ENCODE measurements around the gene HSF2.

HSF2 gene, protein sequence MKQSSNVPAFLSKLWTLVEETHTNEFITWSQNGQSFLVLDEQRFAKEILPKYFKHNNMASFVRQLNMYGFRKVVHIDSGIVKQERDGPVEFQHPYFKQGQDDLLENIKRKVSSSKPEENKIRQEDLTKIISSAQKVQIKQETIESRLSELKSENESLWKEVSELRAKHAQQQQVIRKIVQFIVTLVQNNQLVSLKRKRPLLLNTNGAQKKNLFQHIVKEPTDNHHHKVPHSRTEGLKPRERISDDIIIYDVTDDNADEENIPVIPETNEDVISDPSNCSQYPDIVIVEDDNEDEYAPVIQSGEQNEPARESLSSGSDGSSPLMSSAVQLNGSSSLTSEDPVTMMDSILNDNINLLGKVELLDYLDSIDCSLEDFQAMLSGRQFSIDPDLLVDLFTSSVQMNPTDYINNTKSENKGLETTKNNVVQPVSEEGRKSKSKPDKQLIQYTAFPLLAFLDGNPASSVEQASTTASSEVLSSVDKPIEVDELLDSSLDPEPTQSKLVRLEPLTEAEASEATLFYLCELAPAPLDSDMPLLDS

DNA sequence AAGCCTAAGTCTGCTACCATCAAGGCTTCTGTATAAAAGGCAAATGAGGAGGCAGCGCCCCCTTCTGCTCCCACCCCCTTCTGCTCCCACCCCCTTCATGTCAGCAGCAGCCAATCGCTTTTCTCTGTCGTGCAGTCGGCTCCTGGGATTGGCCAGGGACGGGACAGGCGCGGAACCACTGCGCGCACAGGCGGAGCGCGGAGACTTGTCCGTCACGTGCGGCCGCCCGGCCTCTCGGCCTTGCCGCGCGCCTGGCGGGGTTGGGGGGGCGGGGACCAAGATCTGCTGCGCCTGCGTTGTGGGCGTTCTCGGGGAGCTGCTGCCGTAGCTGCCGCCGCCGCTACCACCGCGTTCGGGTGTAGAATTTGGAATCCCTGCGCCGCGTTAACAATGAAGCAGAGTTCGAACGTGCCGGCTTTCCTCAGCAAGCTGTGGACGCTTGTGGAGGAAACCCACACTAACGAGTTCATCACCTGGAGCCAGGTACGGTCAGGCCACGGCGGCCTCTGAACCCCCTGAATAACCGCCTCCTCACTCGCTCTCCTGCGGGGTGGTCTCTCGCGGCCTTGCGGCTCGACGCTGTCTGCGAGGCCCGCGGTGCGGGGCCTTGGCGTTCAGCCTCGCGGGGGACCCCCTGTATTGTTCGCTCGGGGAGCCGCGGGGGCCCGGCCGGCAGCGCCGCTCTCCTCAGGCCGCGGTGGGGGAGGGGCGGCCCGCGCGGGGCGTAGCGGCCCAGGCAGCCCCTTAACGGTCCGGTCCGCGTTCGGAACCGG, at the start of gene HSF2:
Gene HSF2, plus strand, starts transcription at position 305 of the 773 bp plus-strand sequence. Its CDS starts 86 bp downstream, at position 391.
- peak; percentile 93 for DNase-seq (ENCODE audit: low read depth)

DNA sequence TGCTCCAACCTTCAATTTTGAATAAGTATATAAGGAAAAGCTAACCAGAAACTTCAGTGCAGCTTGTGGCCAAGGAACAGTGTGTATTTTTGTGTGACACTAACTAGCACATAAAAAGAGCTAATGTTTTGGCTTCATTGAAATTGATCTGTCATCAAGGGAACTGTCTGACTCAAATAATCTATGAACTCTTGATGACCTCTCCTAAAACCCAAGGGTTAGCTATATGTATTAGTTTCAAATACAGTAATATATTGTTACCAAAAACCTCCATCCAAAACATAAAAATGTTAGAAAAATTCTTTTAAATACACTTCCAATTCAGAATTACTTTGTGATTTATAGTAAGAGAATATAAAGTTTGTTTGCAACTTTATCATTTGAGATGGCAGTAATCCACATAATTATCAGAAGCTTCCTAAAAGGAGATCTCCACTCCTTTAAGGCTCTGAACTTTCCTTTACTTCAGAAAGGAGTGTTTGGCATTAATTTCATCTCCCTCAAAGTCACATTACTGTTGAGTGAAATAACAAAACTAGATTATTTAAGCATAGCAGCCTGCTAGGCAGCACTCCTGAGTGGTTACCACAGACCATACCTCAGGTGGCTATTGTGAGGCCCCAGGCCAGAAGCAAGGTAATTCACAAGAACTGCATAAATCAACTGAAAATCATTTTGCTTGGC, 46.3 kb upstream of the HSF2 start:
- no peak for DNase-seq (ENCODE audit: low read depth)

DNA sequence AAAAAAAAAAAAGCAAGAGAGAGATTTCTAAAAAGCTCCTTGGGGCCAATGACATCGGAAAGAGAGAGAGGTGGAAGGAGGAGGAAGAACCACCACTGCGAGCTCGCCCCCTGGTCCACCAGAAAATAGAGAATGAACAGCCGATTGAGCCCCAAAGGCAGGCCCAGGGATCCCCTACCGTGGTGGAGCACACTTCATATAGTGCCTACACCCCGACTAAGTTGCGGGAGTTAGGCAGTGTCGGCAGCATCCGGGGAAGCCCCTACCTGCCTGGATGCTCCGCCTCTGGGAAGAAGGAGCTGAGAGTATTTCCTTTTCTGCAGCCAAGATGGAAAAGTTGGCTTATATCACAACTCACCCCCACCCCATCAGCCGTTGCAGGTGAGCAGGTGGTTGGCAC, 38.6 kb upstream of the HSF2 start:
- no peak for DNase-seq (ENCODE audit: low read depth)

DNA sequence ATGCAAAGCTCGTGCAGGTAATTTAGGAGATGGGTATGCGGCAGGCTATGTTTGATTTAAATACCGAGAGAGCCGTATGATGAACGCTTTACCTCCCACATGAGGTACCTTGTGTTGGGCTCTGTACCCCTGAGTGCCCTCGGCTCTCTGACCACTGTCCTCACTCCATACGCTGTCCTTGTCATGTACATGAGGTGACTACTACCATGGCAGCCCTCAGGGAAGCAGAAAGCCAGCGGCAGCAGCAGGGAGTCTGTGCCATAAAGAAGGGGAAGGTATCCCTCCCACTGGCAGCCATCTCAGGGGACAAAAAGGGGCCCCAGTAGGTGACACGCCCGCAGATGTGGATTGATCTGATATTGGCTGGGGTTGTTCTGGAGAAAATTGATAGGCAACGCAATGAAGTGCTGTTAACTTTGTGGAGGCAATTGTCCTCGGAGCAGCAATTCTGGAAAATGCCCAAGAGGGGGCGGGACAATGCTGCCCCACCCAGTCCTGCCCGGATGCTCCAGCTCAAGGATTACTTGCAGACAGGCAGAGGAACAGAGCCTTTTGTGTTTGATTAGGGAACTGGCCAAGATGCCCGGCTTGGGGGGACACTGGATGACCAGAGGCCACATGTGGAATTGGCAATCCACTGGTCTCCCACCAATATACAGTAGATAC, 38.0 kb upstream of the HSF2 start:
- no peak for DNase-seq (ENCODE audit: low read depth)

DNA sequence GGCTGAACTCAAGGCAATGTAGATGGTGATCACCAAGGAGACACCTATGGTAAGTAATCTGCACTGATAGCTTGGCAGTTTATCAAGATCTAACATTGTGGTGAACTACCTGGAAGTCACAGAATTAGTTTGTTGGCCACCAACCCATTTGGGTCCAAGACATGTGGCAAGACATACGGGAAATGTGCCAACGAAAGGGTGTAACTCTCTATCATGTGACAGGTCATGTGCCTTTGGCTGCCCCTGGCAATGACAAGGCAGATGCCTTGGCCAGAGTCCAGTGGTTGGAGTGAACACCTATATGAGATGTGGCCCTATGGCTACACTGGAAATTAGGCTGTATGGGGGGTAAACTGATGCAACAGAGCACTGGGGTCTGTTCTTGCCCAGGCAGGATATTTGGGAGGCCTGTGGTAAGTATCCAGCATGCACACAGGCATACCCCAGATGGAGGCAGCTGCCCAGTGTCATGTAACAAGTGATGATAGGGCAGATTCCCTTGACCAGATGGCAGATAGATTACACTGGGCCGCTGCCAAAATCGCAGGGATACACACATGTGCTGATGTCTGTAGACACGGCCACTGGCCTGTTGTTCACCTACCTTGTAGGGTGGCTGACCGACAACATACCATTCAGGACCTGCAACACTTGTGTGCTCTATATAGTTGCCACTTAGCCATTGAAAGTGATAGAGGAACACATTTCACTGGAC, 35.5 kb upstream of the HSF2 start:
- no peak for DNase-seq (ENCODE audit: low read depth)

DNA sequence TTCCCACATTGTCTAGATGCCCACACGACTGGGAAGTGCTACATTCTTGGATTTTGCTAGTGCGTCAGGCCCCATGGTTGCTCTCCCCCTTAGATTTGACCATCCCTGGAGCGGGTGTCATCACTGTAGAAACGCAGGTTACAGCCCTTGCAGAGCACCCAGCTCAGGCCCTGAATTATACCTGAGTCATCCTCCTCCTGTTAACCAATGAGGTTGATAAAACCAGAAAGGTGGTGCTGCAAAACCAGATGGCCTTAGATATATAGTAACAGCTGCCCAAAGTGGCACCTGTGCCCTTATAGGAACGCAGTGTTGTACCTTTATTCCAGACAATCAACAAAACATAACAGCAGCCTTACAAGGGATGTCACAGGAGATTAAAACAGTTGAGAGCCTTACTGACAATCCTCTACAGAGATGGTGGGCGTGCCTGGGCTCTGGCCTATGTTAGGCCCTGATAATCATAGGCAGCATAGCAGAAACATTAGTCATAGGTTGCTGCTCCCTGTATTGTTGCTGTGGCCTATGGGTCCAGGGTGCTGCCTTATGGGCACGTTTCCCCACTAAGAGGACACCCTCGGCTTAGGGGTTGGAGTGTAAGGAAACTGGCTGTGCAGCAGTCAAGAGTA, 33.6 kb upstream of the HSF2 start:
- no peak for DNase-seq (ENCODE audit: low read depth)

DNA sequence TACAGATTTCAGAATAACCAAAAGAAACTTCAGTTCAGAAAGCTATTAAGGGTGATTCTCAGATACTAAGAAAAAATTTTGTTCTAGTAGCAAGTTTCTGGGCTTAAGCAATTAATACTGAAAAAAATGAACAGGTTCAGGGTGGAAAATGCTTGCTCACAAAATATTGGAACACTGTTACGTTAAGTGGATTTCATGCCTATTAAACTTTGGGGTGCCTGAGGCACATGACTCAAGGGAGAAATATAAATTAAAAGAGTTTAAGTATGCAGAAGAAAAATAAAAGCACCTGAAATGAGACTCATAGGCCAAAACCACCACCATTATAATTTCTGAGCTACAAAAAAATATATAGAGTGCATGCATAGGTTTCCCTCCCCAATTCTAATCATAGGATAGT, 32.3 kb upstream of the HSF2 start:
- no peak for DNase-seq (ENCODE audit: low read depth)

DNA sequence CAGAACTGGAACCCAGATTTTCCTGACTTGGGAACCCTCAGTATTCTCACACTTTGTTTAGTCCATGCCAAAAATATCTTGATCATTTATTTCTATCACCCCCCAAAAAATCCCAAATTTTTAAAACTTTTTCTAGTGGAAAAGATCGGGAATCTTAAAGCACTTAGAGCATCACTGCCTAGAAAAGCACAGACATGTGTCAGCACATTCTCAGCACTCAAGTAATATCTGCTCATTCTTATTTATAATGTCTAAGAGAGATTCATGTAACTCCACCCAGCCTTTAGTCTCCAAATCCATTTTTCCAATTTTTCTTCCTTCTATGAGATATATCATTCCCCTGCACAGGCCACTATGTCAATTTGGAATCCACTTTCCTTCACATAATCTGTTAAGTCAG, 29.9 kb upstream of the HSF2 start:
- DNase-seq (ENCODE audit: low read depth): no peak

DNA sequence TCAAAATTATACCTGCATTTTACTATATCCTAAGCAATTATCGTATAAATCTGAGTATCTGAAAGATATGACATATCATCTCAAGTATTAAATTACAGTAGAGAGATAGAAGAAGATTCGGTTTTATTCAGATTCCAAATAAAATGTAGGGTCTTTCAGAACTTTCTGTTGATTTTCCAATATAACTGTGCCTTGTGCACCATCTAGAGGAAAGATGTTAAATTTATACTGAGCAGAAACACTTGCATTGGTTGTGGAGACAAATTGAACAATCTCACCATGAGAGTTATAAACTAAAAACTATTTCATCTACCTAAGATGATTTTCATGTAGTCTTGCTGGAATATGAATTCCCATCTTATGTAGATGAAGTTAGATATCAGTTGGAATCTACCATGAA, 26.8 kb upstream of the HSF2 start:
- DNase-seq (ENCODE audit: low read depth): no peak

DNA sequence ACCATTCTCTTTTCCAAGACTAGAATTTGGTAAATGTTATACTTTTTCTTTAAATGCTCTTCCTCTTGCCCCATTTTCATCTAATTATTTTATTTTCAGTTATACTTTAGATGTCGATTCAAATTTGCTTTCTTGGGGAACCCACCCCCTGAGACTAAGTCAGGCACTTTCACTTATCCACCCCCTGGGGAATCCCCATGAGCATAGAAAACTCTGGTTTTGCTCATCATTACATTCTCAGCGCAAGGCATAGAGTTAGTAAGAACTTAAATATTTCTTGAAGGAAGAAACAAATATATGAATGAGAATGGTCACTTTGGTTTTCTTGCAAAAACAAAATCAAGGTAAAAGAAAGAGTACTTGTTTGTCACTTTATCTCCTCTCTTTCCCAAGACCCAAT, 25.1 kb upstream of the HSF2 start:
- DNase-seq (ENCODE audit: low read depth): no peak

DNA sequence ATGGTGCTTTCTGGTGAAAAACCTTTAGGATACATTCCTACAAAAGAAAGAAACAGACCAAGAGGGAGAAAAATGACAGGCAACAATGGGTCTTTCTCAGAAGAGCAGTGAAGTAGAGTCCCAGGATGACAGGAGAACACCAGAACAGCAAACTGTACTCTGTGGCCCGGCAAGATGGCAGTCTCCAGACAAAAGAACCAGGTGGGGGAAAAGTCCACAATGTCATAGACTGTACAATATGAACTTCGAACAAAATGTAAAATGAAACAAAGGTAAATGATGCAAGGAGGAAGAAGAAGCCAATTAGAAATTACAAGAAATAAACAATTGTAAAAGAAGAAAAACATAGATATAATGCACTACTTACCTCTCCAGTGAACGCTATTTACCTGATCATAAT, 23.2 kb upstream of the HSF2 start:
- no peak for DNase-seq (ENCODE audit: low read depth)

DNA sequence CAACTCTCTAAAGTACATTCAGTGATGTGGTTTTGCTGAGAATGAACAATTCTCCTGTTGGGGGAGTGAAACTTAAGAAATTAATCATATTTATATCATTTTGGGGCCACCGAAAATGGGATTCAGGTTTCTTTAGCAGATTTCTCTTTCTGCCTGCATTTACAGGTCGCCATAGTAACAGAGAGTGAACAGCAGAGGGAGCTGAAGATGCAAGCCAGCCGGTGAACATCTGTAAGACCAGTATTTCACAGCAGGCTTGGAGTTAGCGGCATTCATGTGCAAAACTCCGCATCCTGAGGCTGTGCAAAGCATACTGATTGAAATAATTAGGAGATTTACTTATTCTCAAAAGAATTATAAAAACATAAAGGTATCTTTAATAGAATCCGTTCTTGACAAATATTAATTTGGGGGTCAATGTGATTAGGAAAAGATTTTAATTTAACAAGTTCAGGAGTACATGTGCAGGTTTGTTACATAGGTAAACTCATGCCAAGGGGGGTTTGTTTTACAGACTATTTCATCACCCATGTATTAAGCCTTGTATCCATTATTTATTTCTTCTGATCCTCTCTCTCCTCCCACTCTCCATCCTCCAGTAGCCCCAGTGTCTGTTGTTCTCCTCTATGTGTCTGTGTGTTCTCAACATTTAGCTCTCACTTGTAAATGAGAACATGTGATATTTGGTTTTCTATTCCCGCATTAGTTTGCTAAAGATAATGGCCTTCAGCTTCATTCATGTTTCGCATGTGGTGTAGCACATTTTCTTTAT, 17.8 kb upstream of the HSF2 start:
- peak; percentile 38 for DNase-seq (ENCODE audit: low read depth)

DNA sequence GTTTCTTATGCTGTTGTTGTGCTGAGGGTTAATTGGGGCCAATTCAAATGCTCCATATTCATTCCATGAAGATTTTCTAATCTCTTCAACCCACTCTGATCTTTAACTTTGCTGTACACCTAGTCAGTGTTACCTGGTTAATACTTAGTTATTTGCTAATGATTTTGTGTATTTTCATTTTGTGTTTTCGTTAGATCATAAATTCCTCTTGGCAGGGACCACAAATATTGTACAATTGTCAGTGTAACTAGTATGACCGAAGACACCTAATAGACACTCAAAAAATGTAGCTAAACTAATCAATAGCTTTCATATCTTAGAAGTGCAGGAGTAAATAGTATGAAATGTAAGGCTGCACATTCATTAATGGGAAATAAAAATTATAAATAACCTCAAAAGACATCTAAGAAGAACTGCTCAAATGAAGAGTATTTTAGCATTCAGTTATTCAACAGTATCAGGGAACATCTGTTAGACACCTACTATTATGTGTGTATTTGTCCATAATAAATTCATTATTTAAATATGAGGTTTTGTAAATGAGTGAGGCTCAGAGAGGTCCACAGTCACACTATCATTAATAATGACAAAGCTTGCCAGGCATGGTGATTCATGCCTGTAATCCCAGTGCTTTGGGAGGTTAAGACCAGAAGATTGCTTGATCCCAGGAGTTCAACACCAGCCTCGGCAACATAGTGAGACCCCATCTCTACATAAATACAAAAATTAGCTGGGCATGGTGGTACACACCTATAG, 13.4 kb upstream of the HSF2 start:
- no peak for DNase-seq (ENCODE audit: low read depth)

DNA sequence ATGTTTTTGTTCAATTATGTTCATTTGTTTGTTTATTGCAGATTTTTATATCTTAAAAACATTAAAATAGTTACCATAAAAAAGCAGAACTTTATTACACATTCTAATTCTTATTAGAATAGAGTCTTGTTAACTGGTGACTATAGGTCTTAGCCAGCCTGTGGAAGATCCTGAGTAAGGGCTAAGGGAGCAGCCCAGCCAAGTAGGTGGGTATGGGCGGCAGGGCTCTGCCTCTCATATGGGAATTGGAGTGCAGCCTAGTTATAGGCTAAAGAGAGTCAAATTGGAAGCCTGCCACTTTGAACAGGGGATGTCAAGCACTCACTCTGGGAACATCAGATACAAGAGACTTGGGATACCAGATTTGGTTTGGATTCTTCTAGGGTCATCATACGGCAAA, 10.5 kb upstream of the HSF2 start:
- DNase-seq (ENCODE audit: low read depth): no peak

DNA sequence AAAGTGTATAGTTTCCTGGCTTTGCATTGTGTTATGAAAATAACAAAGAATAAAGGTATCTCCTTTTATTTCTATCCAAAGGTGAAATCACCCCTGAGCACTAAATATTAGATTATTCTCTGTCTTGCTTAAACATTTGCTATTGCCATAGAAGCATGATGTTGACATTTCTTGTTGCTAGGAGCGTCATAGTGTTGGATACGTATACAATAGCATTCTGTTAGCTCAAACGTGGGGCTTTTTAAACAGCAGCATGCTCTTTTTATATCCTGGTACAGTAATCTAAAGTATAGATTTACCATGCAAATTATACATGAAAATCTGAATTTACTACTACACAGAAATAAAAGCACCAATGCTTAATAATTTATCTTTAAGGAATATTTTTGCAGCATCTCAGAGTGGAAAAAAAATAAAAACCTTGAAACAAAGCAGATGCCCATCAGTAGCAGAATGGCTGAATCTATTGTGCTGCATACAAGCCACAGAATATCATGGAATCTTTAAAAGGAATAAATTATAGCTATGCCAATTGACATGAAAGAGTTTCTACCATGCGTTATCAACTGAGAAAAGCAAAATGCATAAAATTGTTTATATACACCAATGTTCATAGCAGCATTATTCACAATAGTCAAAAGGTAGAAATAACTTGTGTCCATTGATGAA, 9.6 kb upstream of the HSF2 start:
- no peak for DNase-seq (ENCODE audit: low read depth)

DNA sequence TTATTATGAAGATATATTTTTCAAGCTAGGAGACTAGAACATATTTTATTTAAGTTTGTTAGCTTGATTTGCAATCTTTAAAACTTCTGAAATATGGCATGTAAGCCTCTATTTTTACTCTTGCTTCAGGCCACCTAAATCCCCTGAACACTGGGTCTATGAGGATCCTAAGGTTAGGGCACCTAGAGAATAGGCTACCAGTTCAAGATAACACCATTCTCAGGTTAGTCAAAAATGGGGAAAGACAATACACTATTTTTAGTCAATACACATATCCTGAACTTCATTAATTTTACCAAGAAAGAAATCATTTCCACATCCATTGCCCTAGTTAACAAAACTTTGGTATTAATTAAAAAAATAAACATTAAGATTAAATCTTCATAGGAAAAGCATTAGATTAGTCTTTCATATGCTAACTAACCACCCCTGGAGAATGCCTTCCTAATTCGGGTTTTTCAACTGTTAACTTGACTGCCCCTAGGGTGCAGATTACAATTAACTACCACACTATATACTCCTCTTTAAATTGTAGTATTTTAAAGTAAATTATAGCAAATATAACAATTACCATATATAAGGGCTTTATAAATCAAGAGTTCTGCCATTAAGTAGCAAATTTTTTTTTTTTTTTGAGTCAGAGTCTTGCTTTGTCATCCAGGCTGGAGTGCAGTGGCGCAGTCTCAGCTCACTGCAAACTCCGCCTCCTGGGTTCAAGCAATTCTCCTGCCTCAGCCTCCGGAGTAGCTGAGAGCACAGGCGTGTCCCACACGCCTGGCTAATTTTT, 6.7 kb upstream of the HSF2 start:
- no peak for DNase-seq (ENCODE audit: low read depth)

DNA sequence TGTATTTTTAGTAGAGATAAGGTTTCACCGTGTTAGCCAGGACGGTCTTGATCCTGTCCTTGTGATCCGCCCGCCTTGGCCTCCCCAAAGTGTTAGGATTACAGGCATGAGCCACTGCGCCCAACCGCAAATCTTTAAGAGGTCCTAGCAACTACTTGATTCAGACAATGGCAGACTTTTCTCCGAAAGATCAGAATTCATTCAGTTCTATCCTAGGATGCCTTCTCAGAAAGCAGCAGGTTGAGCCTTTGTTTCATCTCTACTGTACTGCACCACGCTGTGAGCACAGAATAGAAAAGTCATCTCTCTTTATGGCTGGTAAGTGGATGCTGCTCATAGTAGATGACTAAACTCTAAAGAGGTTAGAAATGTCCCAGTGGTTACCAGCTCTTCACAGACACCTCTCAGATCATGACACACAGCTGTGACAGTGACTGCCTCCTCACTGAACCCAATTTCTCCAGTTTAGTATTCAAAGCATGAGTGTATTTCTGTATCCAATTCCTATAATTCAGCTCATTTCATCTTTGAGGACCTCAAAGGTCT, 6.0 kb upstream of the HSF2 start:
- no peak for DNase-seq (ENCODE audit: low read depth)

DNA sequence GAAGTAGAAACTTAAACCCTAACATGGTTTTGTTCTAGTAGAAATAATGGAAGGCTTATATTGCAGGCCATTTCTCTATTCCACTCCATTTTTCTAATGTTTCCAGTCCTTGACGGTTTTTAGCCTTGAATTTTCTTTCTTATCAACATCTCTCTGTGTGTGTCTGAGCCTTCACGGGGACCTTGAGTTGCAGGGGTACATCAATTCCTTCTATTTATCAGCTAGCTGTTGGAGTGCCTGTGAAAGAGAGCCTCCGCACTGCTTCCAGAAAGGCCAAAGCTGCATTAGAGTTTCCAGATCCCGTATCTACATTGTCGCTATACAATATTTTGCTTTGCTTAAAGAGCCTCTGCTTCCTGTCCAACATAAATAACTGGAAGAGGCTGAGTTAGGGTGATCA, 5.4 kb upstream of the HSF2 start:
- DNase-seq (ENCODE audit: low read depth): no peak

All from activated T-cell treated with anti-CD3 and anti-CD28 coated beads for 24 hours (primary cell).